Transverse colon (tissue), 4 donors: ENCODE results near the gene ADAM10. TPM values are rescaled to one million over a fixed set of nuclear protein-coding genes. Genes with fewer than 3 reads are reported as not detected.

Experiments
- DNase-seq: peaks from one replicate; pipeline ENCODE4 v3.0.0-alpha.2; 2019
- H3K27ac ChIP-seq, 4 donors: fragments of 200-600 bp; sonication (generic); 2 replicates each; pipeline ENCODE4 v1.5.1; 2016 to 2018; ENCODE audit warnings: inconsistent platforms in 4 of 4
- H3K27me3 ChIP-seq: fragments of 200-600 bp; sonication (generic); 2 replicates; pipeline ENCODE4 v1.5.1; 2017; ENCODE audit warnings: inconsistent platforms
- H3K36me3 ChIP-seq, 4 donors: fragments of 200-600 bp; sonication (generic); 2 replicates each; pipeline ENCODE4 v1.5.1; 2017 to 2019; ENCODE audit warnings: inconsistent platforms in 4 of 4
- H3K4me1 ChIP-seq, 4 donors: fragments of 200-600 bp; sonication (generic); 2 replicates each; pipeline ENCODE4 v1.5.1; 2017 to 2020; ENCODE audit warnings: inconsistent platforms in 4 of 4
- H3K4me3 ChIP-seq, 4 donors: fragments of 200-600 bp; sonication (generic); 1 replicate in 1 of 4; 2 replicates in 3 of 4; pipeline versions ENCODE4 v1.5.1 to v1.6.1; 2017 to 2019; ENCODE audit warnings: inconsistent platforms in 4 of 4
- H3K9me3 ChIP-seq, 2 donors: fragments of 200-600 bp; sonication (generic); 2 replicates each; pipeline ENCODE4 v1.5.1; 2017 to 2019; ENCODE audit warnings: inconsistent platforms in 2 of 2
- EP300 ChIP-seq: sonication (generic); formaldehyde crosslinking; IDR thresholded peaks from one replicate; pipeline ENCODE4 v1.6.1; 2017; ENCODE audit warnings: antibody characterized with exemption, low read depth
- POLR2A ChIP-seq: fragments of 450-650 bp; IDR thresholded peaks from one replicate; pipeline ENCODE4 v1.6.1; 2016; ENCODE audit warnings: antibody characterized with exemption, mild to moderate bottlenecking, moderate library complexity
- POLR2AphosphoS5 ChIP-seq, 3 donors: sonication (generic); formaldehyde crosslinking; IDR thresholded peaks; one replicate each; pipeline ENCODE4 v1.6.1; 2016; ENCODE audit warnings: antibody characterized with exemption in 3 of 3
- WGBS, 2 donors: methylation state at CpG; one replicate each; pipeline ENCODE4 v1.1.5; 2018; ENCODE audit warnings: low coverage in 1 of 2; 5-methylcytosine and 5-hydroxymethylcytosine counted together
- in situ Hi-C, 4 donors: fragments of 200-750 bp; cut with MboI; loops; one replicate each; pipeline versions ENCODE4 v1.15.0 to v1.15.1; 2017; ENCODE audit warnings: low sequenced_read_pairs in 3 of 4, low pct_ligation_motif_present in 1 of 4, low pct_unique_long_range_greater_than_20kb in 1 of 4
- intact Hi-C: fragments of 100-400 bp; cut with DNase I; formaldehyde crosslinking; loops from one replicate; pipeline ENCODE4 v1.15.1; 2023; ENCODE audit warnings: low total_unique reads
- total RNA-seq, 4 donors: library from RNA; depleted of rRNA; stranded (reverse); fragments of >200 nt; gene quantifications; one replicate each; pipeline ENCODE4 v1.1.0, GENCODE V29; 2016
- TF ChIP-seq, protein P1 (sequence below), 5 experiments: fragments of 200-600 bp in 3 of 5; fragments of 450-650 bp in 2 of 5; sonication (generic) in 3 of 5; IDR thresholded peaks; 1 replicate in 2 of 5; 2 replicates in 3 of 5; pipeline ENCODE4 v1.5.1; 2016 to 2017; ENCODE audit warnings: antibody characterized with exemption in 5 of 5, inconsistent platforms in 3 of 5, mild to moderate bottlenecking in 2 of 5, moderate library complexity in 1 of 5

Gene ADAM10
- total RNA-seq, 4 donors from 2014 or later = 45.3 to 941 (median 69.1) TPM

DNA sequence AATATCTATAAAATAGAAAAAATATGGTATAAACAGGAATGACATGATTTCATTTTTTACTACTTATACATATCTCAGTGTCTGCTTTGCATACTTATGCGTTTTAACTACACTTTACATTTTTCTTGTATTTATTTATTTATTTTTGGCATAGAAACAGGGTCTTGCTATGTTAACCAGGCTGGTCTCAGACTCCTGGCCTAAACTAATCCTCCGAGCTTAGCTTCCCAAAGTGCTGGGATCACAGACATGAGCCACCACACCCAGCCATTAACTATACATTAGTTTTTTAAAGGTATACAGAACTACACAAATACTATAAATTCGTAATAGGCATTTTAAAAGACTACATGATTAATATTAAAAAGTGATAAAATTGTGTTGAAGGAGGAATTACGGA is 9.1 kb downstream of the ADAM10 start:
- intact Hi-C loops (no loop called here), in situ Hi-C loops (no loop called here)
- no peaks in the 10 kb centered on the region for H3K27me3 ChIP-seq
- H3K36me3 ChIP-seq = no peaks in the 10 kb centered on the region
- no peak overlapping the region for H3K27ac ChIP-seq
- H3K9me3 ChIP-seq = no peaks in the 10 kb centered on the region
- no peak overlapping the region for H3K4me3 ChIP-seq
- DNase-seq = no peak
- TF ChIP-seq POLR2AphosphoS5 (IDR thresholded peaks at IDR 0.05) = no peak
- TF ChIP-seq, protein P1, sequence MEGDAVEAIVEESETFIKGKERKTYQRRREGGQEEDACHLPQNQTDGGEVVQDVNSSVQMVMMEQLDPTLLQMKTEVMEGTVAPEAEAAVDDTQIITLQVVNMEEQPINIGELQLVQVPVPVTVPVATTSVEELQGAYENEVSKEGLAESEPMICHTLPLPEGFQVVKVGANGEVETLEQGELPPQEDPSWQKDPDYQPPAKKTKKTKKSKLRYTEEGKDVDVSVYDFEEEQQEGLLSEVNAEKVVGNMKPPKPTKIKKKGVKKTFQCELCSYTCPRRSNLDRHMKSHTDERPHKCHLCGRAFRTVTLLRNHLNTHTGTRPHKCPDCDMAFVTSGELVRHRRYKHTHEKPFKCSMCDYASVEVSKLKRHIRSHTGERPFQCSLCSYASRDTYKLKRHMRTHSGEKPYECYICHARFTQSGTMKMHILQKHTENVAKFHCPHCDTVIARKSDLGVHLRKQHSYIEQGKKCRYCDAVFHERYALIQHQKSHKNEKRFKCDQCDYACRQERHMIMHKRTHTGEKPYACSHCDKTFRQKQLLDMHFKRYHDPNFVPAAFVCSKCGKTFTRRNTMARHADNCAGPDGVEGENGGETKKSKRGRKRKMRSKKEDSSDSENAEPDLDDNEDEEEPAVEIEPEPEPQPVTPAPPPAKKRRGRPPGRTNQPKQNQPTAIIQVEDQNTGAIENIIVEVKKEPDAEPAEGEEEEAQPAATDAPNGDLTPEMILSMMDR (IDR thresholded peaks at IDR 0.05) = no peak
- TF ChIP-seq POLR2A = no peak
- TF ChIP-seq EP300 = no peak
- peaks cover 6 to 48% (median 13%) of the 10 kb centered on the region in 4 donors for H3K4me1 ChIP-seq
- WGBS, 2 donors = 86 to 95% methylated on average over 4 of the region's 4 CpGs

DNA sequence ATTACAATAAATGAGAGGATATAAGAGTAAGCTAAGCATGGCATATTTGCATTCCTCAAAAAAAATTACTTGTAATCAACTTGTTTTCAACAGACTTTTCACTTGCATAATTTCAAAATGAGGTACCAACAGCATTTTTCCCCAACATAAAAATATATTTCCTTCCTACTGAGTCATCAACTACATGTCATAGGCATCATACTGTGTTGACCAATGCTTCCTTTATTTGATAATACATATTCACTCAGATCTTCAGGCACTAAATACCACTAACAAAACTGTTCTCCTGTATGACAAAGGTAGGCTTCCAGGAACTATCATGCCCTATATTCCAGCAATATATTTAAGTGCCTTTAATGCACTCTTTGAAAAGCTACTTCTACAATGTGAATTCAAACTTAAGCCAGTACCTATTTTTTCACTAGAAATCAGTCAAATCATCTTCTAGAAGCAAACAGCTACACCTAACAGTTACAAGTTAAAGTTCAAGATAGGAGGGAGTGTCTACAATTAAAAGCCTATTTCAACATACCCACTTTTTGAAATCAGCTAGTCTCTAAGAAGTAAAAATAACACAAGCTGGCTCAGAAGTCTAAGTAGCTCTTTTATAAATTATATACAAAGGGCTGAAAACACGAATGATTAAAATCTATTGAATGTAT is 11.3 kb downstream of the ADAM10 start:
- intact Hi-C loops = no loop called here

DNA sequence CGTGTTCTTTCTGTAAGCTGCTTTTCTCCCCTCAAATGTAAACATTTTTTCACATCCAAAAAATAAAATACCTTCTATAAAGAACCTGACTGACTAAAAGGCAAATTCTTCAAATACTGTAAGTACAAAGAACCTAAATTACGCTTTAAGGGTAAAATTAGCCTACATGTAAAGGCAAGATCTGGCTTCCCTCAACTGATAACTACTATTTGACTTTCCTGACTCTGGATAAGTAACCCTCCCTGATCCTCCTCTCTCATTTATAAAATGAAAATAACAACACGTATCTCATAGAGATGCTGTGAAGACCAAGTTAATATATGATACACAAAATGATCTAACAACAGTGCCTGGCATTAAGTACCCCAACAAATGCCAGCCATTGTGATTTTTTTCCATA is 12.2 kb downstream of the ADAM10 start:
- in situ Hi-C loops = no loop called here
- Histone ChIP-seq H3K36me3 (no peaks in the 10 kb centered on the region), H3K27ac (no peak overlapping the region), H3K27me3 (no peaks in the 10 kb centered on the region), H3K9me3 (no peaks in the 10 kb centered on the region), H3K4me3 (no peak overlapping the region), H3K4me1 (peaks cover 6 to 57% (median 13%) of the 10 kb centered on the region in 4 donors)
- no peak for TF ChIP-seq EP300
- TF ChIP-seq, protein P1 (IDR thresholded peaks at IDR 0.05) = no peak
- no peak for TF ChIP-seq POLR2A
- TF ChIP-seq POLR2AphosphoS5 (IDR thresholded peaks at IDR 0.05) = no peak
- DNase-seq = no peak
- intact Hi-C loops = no loop called here
- WGBS, 2 donors = 92 to 100% methylated on average over 3 of the region's 3 CpGs

More for the DNA sequence above, 11.3 kb downstream of the ADAM10 start:
- H3K4me3 ChIP-seq = no peak overlapping the region
- WGBS, 2 donors = 65 to 68% methylated on average over 1 of the region's 1 CpG
- H3K27me3 ChIP-seq = no peaks in the 10 kb centered on the region
- in situ Hi-C loops = no loop called here
- no peaks in the 10 kb centered on the region for H3K36me3 ChIP-seq
- no peaks in the 10 kb centered on the region for H3K9me3 ChIP-seq
- peaks cover 6 to 57% (median 13%) of the 10 kb centered on the region in 4 donors for H3K4me1 ChIP-seq
- DNase-seq = no peak
- no peak overlapping the region for H3K27ac ChIP-seq
- TF ChIP-seq POLR2A (no peak), EP300 (no peak), POLR2AphosphoS5 (IDR thresholded peaks at IDR 0.05) (no peak)
- TF ChIP-seq, protein P1 (IDR thresholded peaks at IDR 0.05) = no peak

DNA sequence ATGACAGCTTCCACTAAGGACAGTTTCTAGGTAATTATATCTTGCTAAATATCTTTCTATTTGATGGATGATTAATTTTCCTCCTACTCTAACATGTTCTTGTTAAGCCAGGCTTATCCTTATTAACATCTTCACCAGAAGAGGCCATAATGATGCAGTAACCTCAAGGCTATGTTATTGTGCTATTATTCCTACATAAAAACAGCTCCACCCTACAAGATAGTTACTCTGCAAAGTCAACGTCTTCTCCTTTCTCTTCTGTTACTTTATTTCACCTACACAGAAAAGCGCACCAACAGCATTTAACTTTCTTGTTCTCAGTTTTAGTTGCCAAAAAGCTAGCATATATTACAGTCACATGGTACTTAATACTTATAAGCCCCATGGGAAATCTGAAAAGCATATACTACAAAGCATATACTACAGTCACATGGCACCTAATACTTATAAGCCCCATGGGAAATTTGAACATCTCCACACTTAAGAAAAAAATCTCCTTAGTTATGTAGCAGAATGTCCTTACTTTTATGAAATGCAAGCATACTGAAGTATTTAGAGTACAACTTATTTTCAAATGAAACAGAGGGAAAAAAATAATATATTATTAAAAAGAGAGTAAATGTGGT is 13.4 kb downstream of the ADAM10 start:
- Histone ChIP-seq H3K9me3 (no peaks in the 10 kb centered on the region), H3K4me3 (no peak overlapping the region), H3K27me3 (no peaks in the 10 kb centered on the region), H3K36me3 (no peaks in the 10 kb centered on the region), H3K4me1 (peaks cover 8 to 61% (median 10%) of the 10 kb centered on the region in 4 donors), H3K27ac (no peak overlapping the region)
- no peak for DNase-seq
- WGBS, 2 donors = 58 to 64% methylated on average over 2 of the region's 2 CpGs
- intact Hi-C loops (no loop called here), in situ Hi-C loops (no loop called here)
- TF ChIP-seq, protein P1 (IDR thresholded peaks at IDR 0.05) = no peak
- no peak for TF ChIP-seq POLR2A
- no peak for TF ChIP-seq POLR2AphosphoS5 (IDR thresholded peaks at IDR 0.05)
- TF ChIP-seq EP300 = no peak
